ENCODE measurements around the gene ANKS1A. TPM values are rescaled to one million over a fixed set of nuclear protein-coding genes. Genes with fewer than 3 reads are reported as not detected.

ANKS1A gene
- total and polyA plus RNA-seq, 12 donors, result 7.1 to 36.3 (median 29.9) TPM

GRCh38 chr6:35016502-35017321, 127.7 kb downstream of the ANKS1A start:
- TF ChIP-seq CTCF (IDR thresholded peaks at IDR 0.05), result no peak
- peak; percentile 37 to 66 for DNase-seq
- Histone ChIP-seq H3K9me3 (no peaks in the 10 kb centered on the region), H3K27me3 (no peaks in the 10 kb centered on the region), H3K4me3 (peak overlapping the region; percentile 37 to 73 (median 59)), H3K36me3 (peaks cover 0 to 37% (median 0%) of the 10 kb centered on the region in 9 donors), H3K27ac (peak overlapping the region; percentile 89 to 99 (median 95)), H3K4me1 (peaks cover 15 to 89% (median 76%) of the 10 kb centered on the region in 9 donors)
- 8 to 11% methylated on average over 11 of the region's 11 CpGs for WGBS, 2 donors
- peak; percentile 67 to 84 (median 81) for ATAC-seq
- intact Hi-C loops (cut with DNase I), result loop anchor here in 3 of 10 donors (1.0 to 5.0 kb wide), 3 partner anchors 30 to 41 kb away; no protein-coding TSS in a partner anchor

GRCh38 chr6:35017411-35018181, 128.5 kb downstream of the ANKS1A start:
- H3K9me3 ChIP-seq, result no peaks in the 10 kb centered on the region
- H3K27me3 ChIP-seq, result no peaks in the 10 kb centered on the region
- ATAC-seq (peak; percentile 68 to 79 (median 72)), DNase-seq (peak; percentile 64)
- H3K36me3 ChIP-seq, result peaks cover 0 to 41% (median 0%) of the 10 kb centered on the region in 9 donors
- peak overlapping the region; percentile 37 to 73 (median 59) for H3K4me3 ChIP-seq
- WGBS, 2 donors, result 11 to 23% methylated on average over 28 of the region's 28 CpGs
- peak overlapping the region; percentile 89 to 99 (median 95) for H3K27ac ChIP-seq
- TF ChIP-seq CTCF (IDR thresholded peaks at IDR 0.05), result peak in 5 of 9 donors; percentile 19 to 37 (median 25)
- H3K4me1 ChIP-seq, result peaks cover 15 to 89% (median 80%) of the 10 kb centered on the region in 9 donors
- intact Hi-C loops (cut with DNase I), result loop anchor here in 3 of 10 donors (5.0 kb wide), 2 partner anchors 35 to 40 kb away; no protein-coding TSS in a partner anchor

DNA sequence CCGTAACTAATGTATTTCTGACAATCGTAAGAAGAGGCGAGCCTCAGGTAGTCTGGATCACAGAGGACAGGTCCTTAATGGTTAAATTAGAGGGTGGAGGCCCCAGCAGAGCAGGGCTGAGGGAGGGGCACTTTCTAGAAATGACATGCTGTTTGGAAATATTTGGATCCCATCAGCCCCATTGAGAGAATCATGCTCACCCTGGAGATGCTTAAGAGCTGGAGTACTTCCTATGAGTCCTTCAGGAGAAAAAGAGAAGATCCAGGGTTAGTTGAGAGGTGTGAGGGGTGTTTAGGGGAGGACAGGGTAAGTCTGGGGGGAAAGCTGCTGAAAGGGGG, 129.1 kb downstream of the ANKS1A start:
- peak overlapping the region; percentile 37 to 73 (median 59) for H3K4me3 ChIP-seq
- no peak for TF ChIP-seq CTCF (IDR thresholded peaks at IDR 0.05)
- H3K9me3 ChIP-seq, result no peaks in the 10 kb centered on the region
- peak overlapping the region; percentile 89 to 99 (median 95) for H3K27ac ChIP-seq
- intact Hi-C loops (cut with DNase I), result loop anchor here in 3 of 10 donors (5.0 kb wide), 2 partner anchors 34 to 39 kb away; no protein-coding TSS in a partner anchor
- ATAC-seq (peak; percentile 1 to 52 (median 24)), DNase-seq (no peak)
- H3K36me3 ChIP-seq, result peaks cover 0 to 41% (median 0%) of the 10 kb centered on the region in 9 donors
- no peaks in the 10 kb centered on the region for H3K27me3 ChIP-seq
- H3K4me1 ChIP-seq, result peaks cover 15 to 95% (median 85%) of the 10 kb centered on the region in 9 donors
- WGBS, 2 donors, result 34 to 54% methylated on average over 3 of the region's 3 CpGs

GRCh38 chr6:35018746-35019145, 129.7 kb downstream of the ANKS1A start:
- no peaks in the 10 kb centered on the region for H3K9me3 ChIP-seq
- peaks cover 15 to 100% (median 91%) of the 10 kb centered on the region in 9 donors for H3K4me1 ChIP-seq
- H3K4me3 ChIP-seq, result peak overlapping the region; percentile 37 to 73 (median 59)
- ATAC-seq (no peak), DNase-seq (no peak)
- intact Hi-C loops (cut with DNase I), result loop anchor here in 3 of 10 donors (5.0 kb wide), 2 partner anchors 34 to 39 kb away; no protein-coding TSS in a partner anchor
- H3K27me3 ChIP-seq, result no peaks in the 10 kb centered on the region
- peak overlapping the region; percentile 89 to 99 (median 95) for H3K27ac ChIP-seq
- H3K36me3 ChIP-seq, result peaks cover 0 to 41% (median 0%) of the 10 kb centered on the region in 9 donors
- TF ChIP-seq CTCF (IDR thresholded peaks at IDR 0.05), result no peak
- WGBS, 2 donors, result 43 to 53% methylated on average over 2 of the region's 2 CpGs
